Measurements from ENCODE around the gene PPM1D.

GRCh38 chr17:60675997-60676396, 76.0 kb downstream of the PPM1D start:
- TF ChIP-seq CTCF (IDR thresholded peaks at IDR 0.05) (no peak), POLR2A (IDR thresholded peaks at IDR 0.05) (no peak), EP300 (IDR thresholded peaks at IDR 0.05) (no peak)
